HG03575 (cell line): Measurements from ENCODE around the gene ACAP2.

Experiments used
- ATAC-seq: cut with Tn5 transposase; IDR thresholded peaks from one replicate; pipeline ENCODE4 v1.9.1; 2021; ENCODE audit not compliant: unreplicated experiment, insufficient number of reproducible peaks, low FRiP score; ENCODE audit errors: extremely low read depth

ACAP2 gene

GRCh38 chr3:195254454-195255175 lies 188.2 kb downstream of the ACAP2 start:
- no peak for ATAC-seq

GRCh38 chr3:195253923-195254432 lies 188.8 kb downstream of the ACAP2 start:
- ATAC-seq: no peak

DNA sequence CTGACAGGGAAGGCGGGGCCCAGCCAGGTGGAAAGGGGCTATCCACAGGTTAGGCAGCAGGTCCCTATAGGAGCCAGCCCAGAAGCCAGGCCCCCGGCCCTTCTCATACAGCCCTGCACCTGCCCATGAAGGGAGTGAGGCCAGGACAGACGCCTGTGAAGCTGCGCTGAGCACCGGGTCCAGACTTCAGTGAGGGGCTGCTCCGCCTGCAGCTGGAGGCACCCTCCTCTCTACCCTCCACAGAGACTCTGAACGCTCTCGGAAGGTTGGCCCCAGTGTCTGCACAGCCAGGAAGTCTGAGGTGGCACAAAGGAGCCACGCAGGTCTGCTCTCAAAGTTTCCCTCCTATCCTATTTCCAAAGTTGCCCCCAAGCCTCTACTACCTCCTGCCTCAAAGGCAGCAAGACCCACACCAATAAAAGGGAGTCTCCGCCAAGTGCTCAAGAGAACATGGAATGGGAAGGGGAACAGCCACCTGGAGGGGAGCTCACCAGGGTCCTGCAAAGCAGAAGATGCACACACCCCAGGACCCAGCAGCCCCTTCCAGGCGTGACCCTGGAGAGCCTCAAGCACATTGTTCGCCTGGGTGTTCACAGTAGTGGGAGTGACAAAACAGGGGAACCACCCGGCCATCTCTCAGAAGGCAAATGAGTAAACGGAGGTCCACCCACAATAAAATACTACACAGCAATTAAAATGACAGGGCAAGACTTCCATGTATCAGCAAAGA lies 191.3 kb downstream of the ACAP2 start:
- ATAC-seq: no peak

DNA sequence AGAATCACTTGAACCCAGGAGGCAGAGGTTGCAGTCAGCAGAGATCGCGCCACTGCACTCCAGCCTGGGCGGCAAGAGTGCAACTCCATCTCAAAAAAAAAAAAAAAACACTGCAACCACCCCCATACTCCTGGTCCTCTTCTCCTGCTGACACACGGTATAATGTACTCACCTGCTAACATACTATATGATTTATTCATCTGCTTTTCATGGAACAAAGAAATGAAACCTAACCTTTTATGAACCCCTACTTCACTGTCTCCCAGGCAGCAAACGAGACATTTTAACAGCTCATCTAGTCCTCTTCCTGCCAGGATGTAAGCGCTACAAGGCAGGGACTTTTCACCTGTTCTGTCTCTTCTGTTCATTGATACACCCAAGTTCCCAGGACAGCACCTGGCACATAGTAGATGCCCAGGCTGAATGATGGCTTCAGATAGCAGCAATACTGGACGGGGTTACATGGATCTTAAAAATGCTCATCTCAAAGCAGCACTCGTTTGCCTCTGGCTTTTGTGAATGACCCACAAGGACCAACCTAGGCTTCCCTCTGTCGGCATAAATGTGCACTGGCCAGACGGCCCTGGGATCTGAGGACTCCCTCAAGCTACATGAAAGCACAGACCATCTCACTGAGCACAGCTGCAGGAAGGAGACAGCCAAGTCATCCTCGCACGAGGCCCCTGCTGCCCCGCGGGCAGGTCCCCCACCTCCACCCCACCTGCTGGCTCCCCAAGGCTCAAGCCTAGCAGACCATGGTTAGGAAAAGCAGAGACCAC lies 192.2 kb downstream of the ACAP2 start:
- no peak for ATAC-seq

DNA sequence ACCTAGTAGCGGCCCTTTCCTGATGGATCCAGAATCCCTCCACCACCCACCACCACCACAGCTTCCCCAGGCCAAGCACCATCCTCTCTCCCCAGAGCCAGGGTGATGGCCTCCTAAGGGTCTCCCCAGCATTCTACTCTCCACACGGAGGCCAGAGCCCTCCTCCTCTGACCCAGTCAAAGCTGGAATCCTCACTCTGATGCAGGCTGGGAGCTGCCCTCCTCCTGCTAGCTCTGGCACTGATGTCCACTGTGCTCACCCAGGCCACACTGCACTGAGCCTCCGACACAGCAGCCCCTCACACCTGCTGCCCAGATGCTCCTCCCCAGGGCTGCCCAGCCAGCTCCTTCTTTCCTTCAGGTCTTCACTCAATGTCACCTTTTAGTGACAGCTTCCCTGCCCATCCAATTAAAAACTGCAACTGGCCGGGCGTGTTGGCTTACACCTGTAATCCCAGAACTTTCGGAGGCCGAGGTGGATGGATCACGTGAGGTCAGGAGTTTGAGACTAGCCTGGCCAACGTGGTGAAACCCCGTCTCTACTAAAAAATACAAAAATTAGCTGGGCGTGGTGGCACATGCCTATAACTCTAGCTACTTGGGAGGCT lies 192.9 kb downstream of the ACAP2 start:
- ATAC-seq: no peak

DNA sequence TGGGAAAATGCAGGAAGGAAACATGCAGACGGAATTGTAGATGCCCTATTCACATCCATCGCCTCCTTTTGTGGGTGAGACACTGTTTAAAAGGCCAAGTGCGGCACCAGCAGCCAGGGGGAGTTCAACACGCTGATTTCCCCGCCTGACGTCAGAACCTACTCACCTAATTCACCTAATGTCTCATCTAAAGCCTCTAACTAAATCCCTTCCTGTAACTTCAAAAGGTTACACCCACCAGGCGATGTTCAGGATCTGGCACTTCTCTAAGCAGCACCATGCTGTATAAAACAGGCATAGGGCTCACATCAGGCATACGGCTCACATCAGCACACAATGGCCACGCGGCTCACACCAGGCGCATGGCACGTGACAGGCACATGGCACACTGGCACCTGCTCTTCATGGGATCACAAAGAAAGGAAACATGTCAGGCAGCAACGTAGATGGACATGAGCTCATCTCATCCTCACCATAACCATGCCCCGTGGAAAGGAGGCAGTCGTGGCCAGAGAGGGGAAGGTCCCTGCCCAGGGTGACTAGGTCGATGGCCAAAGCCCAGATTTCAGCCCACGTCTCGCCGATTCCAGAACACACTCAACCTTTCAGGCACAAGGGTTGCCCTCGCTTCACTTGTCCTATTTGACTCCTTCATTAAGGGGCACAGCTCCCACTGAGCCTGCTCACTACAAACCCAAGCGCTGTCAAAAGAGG lies 193.6 kb downstream of the ACAP2 start:
- no peak for ATAC-seq

- ATAC-seq: no peak
These were observed 194.5 kb downstream of the ACAP2 start for GRCh38 chr3:195248281-195248680.

DNA sequence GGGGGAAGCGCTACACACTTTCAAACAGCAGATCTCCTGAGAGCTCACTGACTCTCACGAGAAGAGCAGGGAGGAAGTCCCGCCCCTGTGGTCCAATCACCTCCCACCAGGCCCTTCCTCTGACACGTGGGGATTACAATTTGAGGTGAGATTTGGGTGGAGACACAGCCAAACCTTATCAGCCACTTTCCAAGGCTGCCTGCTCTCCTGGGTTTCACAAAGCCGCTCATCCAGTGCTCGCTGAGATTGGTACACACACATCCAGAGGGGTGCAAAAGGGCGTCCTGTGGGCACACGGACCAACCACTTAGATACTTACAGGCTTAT lies 195.0 kb downstream of the ACAP2 start:
- ATAC-seq: no peak

GRCh38 chr3:195247086-195247862 lies 195.5 kb downstream of the ACAP2 start:
- no peak for ATAC-seq

DNA sequence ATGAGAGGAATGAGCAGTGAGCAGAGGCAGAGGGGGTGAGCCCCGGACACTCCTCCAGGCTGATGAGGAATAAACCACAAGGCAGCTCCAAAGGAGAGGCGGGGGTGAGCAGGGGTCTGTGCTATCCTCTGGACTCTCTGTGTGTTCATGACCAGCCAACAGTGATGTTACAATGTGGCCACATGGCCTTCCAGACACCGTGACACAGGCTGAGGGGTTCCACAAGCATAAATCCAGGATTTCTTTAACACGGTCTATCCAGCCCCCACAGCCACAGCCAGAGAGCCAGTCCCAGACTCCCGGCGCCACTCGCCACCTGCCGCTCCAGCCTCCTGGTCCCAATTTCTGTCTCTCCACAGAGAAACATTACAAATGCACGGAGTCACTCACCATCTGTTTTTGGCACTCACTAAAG lies 196.2 kb downstream of the ACAP2 start:
- ATAC-seq: no peak

- no peak for ATAC-seq
These were observed 197.3 kb downstream of the ACAP2 start for GRCh38 chr3:195245531-195245951.

DNA sequence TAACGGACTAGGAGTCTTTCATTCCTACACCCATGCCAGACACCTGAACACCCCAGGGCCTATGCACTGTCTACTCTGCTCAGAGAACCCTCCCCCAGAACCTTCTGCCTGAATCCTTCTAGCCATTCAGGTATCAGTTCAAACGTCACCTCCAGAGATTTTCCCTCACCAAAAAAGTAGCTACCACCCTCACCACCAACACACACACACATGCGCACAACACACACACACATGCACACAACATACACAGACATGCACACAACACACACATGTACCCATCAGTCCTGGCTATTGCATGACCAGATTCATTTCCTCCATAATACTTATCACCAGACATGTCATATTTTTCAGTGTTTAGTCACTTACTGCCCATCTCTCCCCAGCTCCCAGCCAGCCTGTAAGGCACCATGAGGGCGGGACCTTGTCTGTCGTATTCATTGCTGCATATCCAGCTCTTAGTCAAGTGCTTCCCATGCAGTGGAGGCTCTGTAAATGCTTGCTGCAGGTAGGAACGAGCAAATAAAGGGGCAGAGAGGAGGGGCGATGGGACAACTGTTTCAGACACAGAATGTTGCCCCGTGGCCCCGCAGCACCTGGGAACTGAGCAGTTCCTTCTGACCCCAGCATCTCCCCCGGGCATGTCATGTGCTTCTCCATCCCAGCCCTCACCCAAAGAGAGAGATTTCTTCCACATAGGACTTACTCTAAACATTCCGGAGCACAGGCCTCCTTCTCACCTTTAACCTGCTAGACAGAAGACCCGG lies 201.0 kb downstream of the ACAP2 start:
- no peak for ATAC-seq

GRCh38 chr3:195240939-195241338 lies 201.9 kb downstream of the ACAP2 start:
- ATAC-seq: no peak

- ATAC-seq: no peak
These were observed 202.6 kb downstream of the ACAP2 start for GRCh38 chr3:195240171-195240701.

DNA sequence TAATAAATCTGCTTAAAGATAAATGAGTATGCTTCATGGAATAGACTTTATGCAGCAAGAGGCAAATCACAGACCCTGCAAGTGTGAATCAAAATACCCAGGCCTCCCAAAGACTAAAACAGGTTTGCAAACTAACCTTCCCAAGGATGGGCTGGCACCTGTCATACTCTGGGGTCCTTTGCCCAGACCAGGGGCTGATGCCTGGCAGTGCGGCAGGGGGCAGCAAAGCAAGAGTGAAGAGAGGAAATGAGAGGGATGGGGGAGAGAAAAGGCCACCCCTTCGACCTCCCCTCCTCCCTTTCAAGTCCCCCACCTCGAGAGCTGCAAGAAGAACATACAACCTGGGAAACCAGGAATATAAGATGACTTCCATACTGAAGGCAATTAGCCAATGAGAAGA lies 203.7 kb downstream of the ACAP2 start:
- ATAC-seq: no peak

- ATAC-seq: no peak
These were observed 204.2 kb downstream of the ACAP2 start for GRCh38 chr3:195238586-195239118.

DNA sequence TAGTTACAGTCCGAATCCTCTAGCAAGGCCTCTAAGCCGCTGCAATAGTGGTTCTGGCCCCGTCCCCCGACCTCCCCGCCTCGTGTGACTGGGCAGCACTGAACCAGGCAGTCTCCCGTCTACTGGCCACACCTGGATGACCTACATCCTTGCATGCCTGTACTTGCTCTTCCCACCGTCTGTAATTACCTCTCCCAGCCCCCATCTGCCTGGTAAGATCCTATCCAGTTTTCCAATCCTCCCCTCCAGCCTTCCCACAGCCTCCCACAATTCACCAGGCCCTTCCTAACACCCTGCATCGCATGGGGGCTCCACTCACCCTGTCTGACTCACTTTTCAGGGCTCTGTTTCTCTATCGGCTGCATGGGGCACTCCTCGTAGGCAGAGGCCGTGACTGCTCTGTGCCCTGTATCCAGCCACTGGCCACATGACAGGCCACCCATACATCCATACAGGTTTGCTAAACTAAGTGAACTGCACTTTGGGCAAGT lies 204.7 kb downstream of the ACAP2 start:
- ATAC-seq: no peak
